Stomach (tissue), 9 donors: ENCODE results near the gene HCRTR2. TPM values are rescaled to one million over a fixed set of nuclear protein-coding genes. Genes with fewer than 3 reads are reported as not detected.

Experiments used
- DNase-seq, 2 donors: peaks; one replicate each; pipeline versions ENCODE4 v3.0.0 to v3.0.0-alpha.2; 2013 to 2019
- H3K27ac ChIP-seq, 5 donors: fragments of 200-600 bp in 4 of 5; sonication (generic) in 4 of 5; one replicate each; pipeline ENCODE4 v1.5.1; 2013 to 2019; ENCODE audit warnings: mild to moderate bottlenecking in 1 of 5, moderate library complexity in 1 of 5
- H3K27me3 ChIP-seq, 3 donors: fragments of 200-600 bp; sonication (generic); one replicate each; pipeline ENCODE4 v1.5.1; 2017 to 2019; ENCODE audit warnings: mixed run types in 1 of 3
- H3K36me3 ChIP-seq, 4 donors: fragments of 200-600 bp; sonication (generic); 1 replicate in 3 of 4; 2 replicates in 1 of 4; pipeline ENCODE4 v1.5.1; 2016 to 2019
- H3K4me1 ChIP-seq, 4 donors: fragments of 200-600 bp; sonication (generic); one replicate each; pipeline ENCODE4 v1.5.1; 2016 to 2019
- H3K4me3 ChIP-seq, 4 donors: fragments of 200-600 bp; sonication (generic) in 3 of 4; one replicate each; pipeline ENCODE4 v1.5.1; 2016 to 2019; ENCODE audit warnings: mild to moderate bottlenecking in 1 of 4
- H3K9me3 ChIP-seq, 4 donors: fragments of 200-600 bp; sonication (generic); one replicate each; pipeline ENCODE4 v1.5.1; 2016 to 2019
- CTCF ChIP-seq, 7 experiments: fragments of 450-650 bp in 4 of 7; fragments of 200-600 bp in 3 of 7; sonication (generic) in 3 of 7; IDR thresholded peaks; one replicate each; pipeline ENCODE4 v1.5.1; 2016 to 2019; ENCODE audit warnings: antibody characterized with exemption in 7 of 7, control low read depth in 2 of 7, mild to moderate bottlenecking in 1 of 7
- EP300 ChIP-seq: sonication (generic); formaldehyde crosslinking; IDR thresholded peaks from one replicate; pipeline ENCODE4 v1.6.1; 2017; ENCODE audit warnings: antibody characterized with exemption
- POLR2A ChIP-seq, 4 donors: fragments of 450-650 bp; IDR thresholded peaks; one replicate each; pipeline ENCODE4 v1.6.1; 2016; ENCODE audit warnings: antibody characterized with exemption in 4 of 4, control low read depth in 2 of 4, mild to moderate bottlenecking in 1 of 4, moderate library complexity in 1 of 4
- POLR2AphosphoS5 ChIP-seq, 3 donors: sonication (generic); formaldehyde crosslinking; IDR thresholded peaks; one replicate each; pipeline ENCODE4 v1.6.1; 2016; ENCODE audit warnings: antibody characterized with exemption in 3 of 3
- WGBS, 5 donors: extraction: QIAGEN DNeasy Blood & Tissue Kit in 3 of 5; methylation state at CpG; one replicate each; pipeline versions ENCODE4 v1.1.5 to v1.1.7; 2013 to 2018; 5-methylcytosine and 5-hydroxymethylcytosine counted together
- intact Hi-C: fragments of 100-400 bp; cut with DNase I; formaldehyde crosslinking; loops from one replicate; pipeline ENCODE4 v1.15.1; 2023; ENCODE audit warnings: low total_unique reads
- polyA plus RNA-seq, 3 donors: library from polyadenylated mRNA; stranded (reverse); fragments of 200-250 nt; gene quantifications; one replicate each; pipeline ENCODE4 v1.2.3, GENCODE V29; 2013
- total RNA-seq, 5 donors: library from RNA; depleted of rRNA; stranded (reverse); fragments of >200 nt; gene quantifications; one replicate each; pipeline versions ENCODE4 v1.1.0 to v1.2.3, GENCODE V29; 2014 to 2016
- donor health status: healthy with polysubstance abuse.
- donor health status: Bipolar disorder and iron deficiency.
- donor health status: healthy.

The HCRTR2 gene
- total and polyA plus RNA-seq, 8 donors: not detected

GRCh38 chr6:55299286-55299985 is 125.1 kb downstream of the HCRTR2 start:
- H3K27me3 ChIP-seq: no peaks in the 10 kb centered on the region
- TF ChIP-seq POLR2A (IDR thresholded peaks at IDR 0.05): no peak
- no peak for TF ChIP-seq CTCF (IDR thresholded peaks at IDR 0.05)
- TF ChIP-seq POLR2AphosphoS5 (IDR thresholded peaks at IDR 0.05): no peak
- TF ChIP-seq EP300: no peak
- no peak overlapping the region for H3K4me3 ChIP-seq
- no peaks in the 10 kb centered on the region for H3K36me3 ChIP-seq
- no peak for DNase-seq
- 43 to 68% (median 48%) methylated on average over 5 of the region's 5 CpGs for WGBS, 5 donors
- H3K4me1 ChIP-seq: peaks cover 0 to 7% (median 0%) of the 10 kb centered on the region in 4 donors
- H3K9me3 ChIP-seq: peaks cover 0 to 7% (median 5%) of the 10 kb centered on the region in 4 donors
- intact Hi-C loops: no loop called here
- no peak overlapping the region for H3K27ac ChIP-seq

DNA sequence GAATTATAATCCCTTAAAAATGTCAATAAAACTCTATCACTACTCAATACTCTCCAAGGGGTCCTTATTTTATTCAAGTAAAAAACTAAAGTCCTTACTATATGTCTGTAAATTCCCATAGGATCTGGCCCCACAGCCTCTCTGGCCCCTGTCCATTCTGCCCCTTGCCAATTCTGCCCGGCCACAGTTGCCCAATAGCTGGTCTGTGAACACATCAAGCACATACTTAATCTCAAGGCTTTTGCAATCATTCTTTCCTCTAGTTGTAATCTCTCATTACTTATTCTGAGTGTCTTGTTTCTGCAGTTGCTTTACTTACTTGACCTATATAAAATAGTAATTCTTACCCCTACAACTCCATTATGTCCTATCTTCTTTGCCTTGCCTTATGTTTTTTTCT is 130.4 kb downstream of the HCRTR2 start:
- H3K4me1 ChIP-seq: no peaks in the 10 kb centered on the region
- WGBS, 5 donors: 80 to 93% (median 83%) methylated on average over 1 of the region's 1 CpG
- no peak overlapping the region for H3K27ac ChIP-seq
- no peak for DNase-seq
- intact Hi-C loops: no loop called here
- no peaks in the 10 kb centered on the region for H3K9me3 ChIP-seq
- H3K36me3 ChIP-seq: no peaks in the 10 kb centered on the region
- no peaks in the 10 kb centered on the region for H3K27me3 ChIP-seq
- H3K4me3 ChIP-seq: no peak overlapping the region
- TF ChIP-seq POLR2AphosphoS5 (IDR thresholded peaks at IDR 0.05) (no peak), CTCF (IDR thresholded peaks at IDR 0.05) (no peak), POLR2A (IDR thresholded peaks at IDR 0.05) (no peak), EP300 (no peak)

DNA sequence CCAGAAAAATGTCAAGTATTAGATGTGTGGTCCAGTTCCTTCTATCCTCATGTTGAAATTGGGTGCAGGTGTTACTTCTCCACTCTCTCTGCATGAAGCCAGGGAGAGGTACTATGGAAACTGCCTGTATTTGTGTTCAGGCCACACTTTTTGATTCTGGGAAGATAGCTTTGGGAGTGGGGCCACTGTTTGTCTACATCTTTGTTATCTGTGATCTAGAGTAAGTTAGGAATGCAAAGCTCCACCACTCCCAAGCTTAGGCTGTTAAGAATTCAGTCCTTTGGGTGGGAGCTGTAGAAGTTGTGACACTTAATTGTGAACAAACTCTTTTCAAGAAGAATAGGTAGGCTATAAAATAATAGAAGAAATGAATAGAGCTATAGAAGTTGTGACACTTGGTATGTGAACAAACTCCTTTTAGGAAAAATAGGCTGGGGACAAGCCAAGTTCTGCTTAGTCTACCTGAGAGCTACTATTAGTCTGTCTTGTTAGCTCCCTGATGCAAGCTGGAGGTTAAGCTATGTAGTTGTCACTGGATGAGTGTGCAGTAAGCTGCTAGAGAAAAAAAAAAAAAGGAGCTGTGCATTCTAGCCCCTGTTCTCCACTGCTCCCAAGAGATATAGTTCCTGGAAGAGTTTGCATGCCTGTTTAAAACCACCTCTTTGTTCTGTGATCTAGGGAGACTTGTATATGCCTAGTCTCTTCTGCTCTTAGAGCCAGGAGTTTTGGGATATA is 145.8 kb downstream of the HCRTR2 start:
- DNase-seq: no peak
- Histone ChIP-seq H3K4me1 (no peaks in the 10 kb centered on the region), H3K27ac (no peak overlapping the region), H3K9me3 (peaks cover 0 to 7% (median 0%) of the 10 kb centered on the region in 4 donors), H3K4me3 (no peak overlapping the region), H3K27me3 (no peaks in the 10 kb centered on the region), H3K36me3 (no peaks in the 10 kb centered on the region)
- no peak for TF ChIP-seq POLR2A (IDR thresholded peaks at IDR 0.05)
- no peak for TF ChIP-seq EP300
- TF ChIP-seq CTCF (IDR thresholded peaks at IDR 0.05): no peak
- TF ChIP-seq POLR2AphosphoS5 (IDR thresholded peaks at IDR 0.05): no peak
- intact Hi-C loops: no loop called here

GRCh38 chr6:55320696-55321086 is 146.4 kb downstream of the HCRTR2 start:
- no peak overlapping the region for H3K27ac ChIP-seq
- 25 to 55% (median 48%) methylated on average over 2 of the region's 2 CpGs for WGBS, 5 donors

More at GRCh38 chr6:55320696-55321086, 146.4 kb downstream of the HCRTR2 start:
- H3K4me1 ChIP-seq: no peaks in the 10 kb centered on the region
- H3K27me3 ChIP-seq: no peaks in the 10 kb centered on the region
- no peak overlapping the region for H3K4me3 ChIP-seq
- no peak for TF ChIP-seq POLR2AphosphoS5 (IDR thresholded peaks at IDR 0.05)
- no peak for TF ChIP-seq CTCF (IDR thresholded peaks at IDR 0.05)
- no peak for TF ChIP-seq EP300
- no peak for TF ChIP-seq POLR2A (IDR thresholded peaks at IDR 0.05)
- no peak for DNase-seq
- H3K9me3 ChIP-seq: peaks cover 0 to 7% (median 0%) of the 10 kb centered on the region in 4 donors
- H3K36me3 ChIP-seq: no peaks in the 10 kb centered on the region
- intact Hi-C loops: no loop called here
